Measurements from ENCODE around the gene IGDCC3.

DNA sequence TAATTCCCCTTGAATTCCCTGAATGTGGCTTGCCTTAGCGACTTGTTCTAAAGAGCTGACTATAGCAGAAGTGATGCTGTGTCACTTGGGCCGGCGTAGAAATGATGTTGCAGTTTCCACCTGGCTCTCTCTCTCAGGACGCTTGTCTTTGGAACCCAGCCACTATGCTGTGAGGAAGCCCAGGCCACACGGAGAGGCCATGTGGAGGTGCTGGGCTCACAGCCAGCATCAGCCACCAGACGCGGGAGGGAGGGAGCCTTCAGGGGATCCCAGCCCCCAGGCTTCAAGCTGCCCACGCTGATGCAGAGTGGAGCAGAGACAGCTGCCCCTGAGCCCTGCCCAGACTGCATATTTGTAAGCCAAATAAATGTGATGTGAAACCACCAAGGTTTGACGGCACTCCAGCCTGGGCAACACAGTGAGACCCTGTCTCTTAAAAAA, 54.7 kb downstream of the IGDCC3 start:
- TF ChIP-seq NPAS2 (CRISPR knock-in tag; IDR thresholded peaks at IDR 0.05; ENCODE audit: borderline replicate concordance) (no peak), POLR2A (IDR thresholded peaks at IDR 0.05; ENCODE audit: low read length) (no peak), TP53 (CRISPR knock-in tag; IDR thresholded peaks at IDR 0.05) (no peak), USF2 (IDR thresholded peaks at IDR 0.05) (no peak), CEBPB (IDR thresholded peaks at IDR 0.05) (no peak), MYC (IDR thresholded peaks at IDR 0.05; ENCODE audit: borderline replicate concordance, low read length) (no peak), JUN (IDR thresholded peaks at IDR 0.05) (no peak), KDM1A (IDR thresholded peaks at IDR 0.05; ENCODE audit: low read depth) (no peak), JUNB (IDR thresholded peaks at IDR 0.05) (no peak), CBX8 (IDR thresholded peaks at IDR 0.05) (no peak), EHF (CRISPR knock-in tag; IDR thresholded peaks at IDR 0.05) (no peak), RAD21 (conservative IDR thresholded peaks at IDR 0.05 in 1 of 2, IDR thresholded peaks at IDR 0.05 in 1 of 2) (no peak)
- TF ChIP-seq, protein P1, sequence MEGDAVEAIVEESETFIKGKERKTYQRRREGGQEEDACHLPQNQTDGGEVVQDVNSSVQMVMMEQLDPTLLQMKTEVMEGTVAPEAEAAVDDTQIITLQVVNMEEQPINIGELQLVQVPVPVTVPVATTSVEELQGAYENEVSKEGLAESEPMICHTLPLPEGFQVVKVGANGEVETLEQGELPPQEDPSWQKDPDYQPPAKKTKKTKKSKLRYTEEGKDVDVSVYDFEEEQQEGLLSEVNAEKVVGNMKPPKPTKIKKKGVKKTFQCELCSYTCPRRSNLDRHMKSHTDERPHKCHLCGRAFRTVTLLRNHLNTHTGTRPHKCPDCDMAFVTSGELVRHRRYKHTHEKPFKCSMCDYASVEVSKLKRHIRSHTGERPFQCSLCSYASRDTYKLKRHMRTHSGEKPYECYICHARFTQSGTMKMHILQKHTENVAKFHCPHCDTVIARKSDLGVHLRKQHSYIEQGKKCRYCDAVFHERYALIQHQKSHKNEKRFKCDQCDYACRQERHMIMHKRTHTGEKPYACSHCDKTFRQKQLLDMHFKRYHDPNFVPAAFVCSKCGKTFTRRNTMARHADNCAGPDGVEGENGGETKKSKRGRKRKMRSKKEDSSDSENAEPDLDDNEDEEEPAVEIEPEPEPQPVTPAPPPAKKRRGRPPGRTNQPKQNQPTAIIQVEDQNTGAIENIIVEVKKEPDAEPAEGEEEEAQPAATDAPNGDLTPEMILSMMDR (IDR thresholded peaks at IDR 0.05) = no peak
- TF ChIP-seq, protein P2, sequence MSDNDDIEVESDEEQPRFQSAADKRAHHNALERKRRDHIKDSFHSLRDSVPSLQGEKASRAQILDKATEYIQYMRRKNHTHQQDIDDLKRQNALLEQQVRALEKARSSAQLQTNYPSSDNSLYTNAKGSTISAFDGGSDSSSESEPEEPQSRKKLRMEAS (IDR thresholded peaks at IDR 0.05) = no peak

All from A549 (cell line).